GM18511 (cell line): ENCODE data around the gene TMEM60.

ENCODE experiments used
- ATAC-seq: cut with Tn5 transposase; IDR thresholded peaks from one replicate; pipeline ENCODE4 v1.9.1; 2021; ENCODE audit warnings: mild to moderate bottlenecking, moderate library complexity; ENCODE audit not compliant: unreplicated experiment

Gene TMEM60

DNA sequence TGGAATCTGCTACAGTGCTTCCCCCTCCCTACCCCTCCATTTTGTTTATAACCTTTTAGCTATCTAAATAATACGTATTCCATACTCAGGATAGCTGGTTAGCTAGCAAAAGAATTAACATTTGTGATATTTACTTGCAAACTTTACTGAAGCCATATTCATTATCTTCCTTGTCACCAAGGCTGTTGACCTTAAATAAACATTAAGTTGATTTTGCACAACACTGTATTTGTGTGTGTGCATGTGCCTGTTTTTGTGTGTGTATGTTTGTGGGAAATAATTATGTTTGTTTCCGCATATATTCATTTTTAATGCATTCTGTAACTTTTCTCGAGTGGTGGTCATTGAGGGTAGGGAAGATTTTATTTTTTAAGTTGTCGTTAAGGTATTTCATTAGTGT is 15.9 kb downstream of the TMEM60 start:
- no peak for ATAC-seq

DNA sequence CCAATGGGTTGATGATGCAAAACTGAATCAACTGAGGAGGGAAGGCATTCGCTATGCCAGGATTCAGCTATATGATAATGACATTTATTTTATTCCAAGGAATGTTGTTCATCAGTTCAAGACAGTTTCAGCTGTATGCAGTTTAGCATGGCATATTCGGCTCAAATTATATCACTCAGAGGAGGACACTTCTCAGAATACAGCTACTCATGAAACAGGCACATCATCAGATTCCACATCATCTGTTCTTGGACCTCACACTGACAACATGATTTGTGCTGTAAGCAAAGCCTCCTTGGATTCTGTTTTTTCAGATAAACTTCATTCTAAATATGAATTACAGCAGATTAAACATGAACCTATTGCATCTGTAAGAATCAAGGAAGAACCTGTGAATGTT is 19.7 kb downstream of the TMEM60 start:
- ATAC-seq = no peak

DNA sequence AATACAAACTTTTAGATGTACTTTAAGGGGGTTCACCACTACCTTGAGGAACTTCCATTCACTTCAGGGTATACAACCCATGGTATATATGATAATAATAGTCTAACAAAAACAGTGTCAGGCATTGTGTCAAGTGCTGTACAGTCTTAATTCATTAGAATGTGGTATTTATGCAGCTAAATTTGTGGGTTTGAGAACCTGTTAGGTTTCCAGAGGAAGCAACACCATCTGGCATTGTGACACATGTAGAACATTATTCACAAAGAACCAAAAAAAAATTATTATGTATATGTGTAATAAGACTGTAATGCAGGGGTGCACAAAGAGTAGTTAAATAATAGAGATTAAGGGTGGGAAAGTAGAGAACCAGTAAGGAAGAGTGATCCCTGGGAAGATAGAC is 26.3 kb downstream of the TMEM60 start:
- no peak for ATAC-seq

DNA sequence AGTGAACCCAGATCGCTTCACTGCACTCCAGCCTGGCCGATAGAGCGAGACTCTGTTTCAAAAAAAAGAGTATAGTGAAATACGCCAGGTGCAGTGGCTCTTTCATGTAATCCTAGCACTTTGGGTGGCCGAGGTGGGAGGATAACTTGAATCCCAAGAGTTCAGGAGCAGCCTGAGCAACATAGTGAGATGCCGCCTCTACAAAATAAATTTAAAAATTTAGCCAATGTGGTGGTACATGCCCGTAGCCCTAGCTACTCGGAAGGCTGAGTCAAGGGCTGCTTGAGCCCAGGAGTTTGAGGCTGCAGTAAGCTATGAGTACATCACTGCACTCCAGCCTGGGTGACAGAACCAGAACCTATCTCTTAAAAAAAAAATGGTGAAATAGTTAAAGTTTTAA is 27.9 kb downstream of the TMEM60 start:
- no peak for ATAC-seq

DNA sequence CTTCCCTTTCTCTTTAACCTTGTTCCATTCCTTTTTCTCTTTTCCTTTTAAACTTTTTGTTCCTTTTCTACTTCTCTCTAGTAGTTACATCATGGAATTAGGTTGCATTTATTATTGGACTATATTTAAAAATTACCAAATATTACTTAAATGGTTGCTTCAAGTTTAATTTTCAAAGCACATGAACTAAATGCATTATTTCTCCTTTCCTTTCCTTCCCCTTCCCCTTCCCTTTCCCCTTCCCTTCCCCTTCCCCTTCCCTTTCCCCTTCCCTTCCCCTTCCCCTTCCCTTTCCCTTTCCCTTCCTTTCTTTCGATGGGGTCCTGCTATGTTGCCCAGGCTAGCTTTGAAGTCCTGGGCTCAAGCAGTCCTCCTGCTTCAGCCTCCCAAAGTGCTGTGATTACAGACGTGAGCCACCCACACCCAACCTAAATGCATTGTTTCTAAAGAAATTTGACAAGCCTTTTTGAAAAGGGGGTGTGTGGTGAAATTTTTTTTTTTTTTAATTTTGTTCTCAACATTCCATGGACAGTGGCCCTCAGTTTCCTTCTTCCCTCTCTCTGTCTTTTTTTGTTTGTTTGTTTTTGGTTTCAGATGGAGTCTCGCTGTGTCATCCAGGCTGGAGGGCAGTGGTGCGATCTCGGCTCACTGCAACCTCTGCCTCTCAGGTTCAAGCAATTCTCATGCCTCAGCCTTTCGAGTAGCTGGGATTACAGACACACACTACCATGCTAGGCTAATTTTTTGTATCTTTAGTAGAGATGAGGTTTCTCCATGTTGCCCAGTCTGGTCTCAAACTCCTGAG is 31.2 kb downstream of the TMEM60 start:
- ATAC-seq = no peak

DNA sequence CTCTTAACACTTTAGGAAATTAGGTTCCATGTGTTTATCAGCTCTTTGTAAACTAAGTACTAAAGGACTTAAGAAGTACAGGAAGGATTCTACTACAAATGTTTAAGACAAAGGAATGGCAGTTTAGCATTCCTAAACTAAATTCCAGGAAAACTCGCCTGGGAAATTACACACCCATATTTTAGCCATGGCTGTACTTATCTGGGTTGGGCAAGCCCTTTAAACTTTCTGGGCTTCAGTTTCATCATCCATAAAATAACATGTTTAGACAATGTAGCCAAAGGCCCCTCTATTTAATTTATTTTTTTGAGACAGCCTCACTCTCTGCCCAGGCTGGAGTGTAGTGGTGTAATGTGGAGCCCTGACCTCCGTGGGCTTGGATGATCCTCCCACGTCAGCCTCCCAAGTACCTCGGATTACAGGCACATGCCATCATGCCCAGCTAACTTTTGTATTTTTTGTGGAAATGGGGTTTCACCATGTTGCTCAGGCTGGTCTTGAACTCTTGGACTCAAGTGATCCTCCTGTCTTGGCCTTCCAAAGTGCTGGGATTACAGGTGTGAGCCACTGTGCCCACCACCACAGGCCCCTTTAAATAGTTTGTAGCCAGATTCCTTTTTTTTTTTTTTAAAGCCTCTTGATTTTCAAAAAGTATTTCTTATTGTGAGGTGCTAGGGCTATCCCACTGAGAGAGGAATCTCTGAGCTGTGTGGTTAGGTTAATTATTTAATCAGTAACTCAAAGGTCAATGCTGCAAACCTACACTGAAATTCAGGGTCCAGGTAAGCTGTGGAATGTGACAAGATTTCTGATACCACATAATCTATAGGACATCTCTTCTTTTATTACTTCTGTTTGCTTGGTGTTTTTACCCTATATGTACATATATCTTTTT is 32.1 kb downstream of the TMEM60 start:
- peak; percentile 68 for ATAC-seq

DNA sequence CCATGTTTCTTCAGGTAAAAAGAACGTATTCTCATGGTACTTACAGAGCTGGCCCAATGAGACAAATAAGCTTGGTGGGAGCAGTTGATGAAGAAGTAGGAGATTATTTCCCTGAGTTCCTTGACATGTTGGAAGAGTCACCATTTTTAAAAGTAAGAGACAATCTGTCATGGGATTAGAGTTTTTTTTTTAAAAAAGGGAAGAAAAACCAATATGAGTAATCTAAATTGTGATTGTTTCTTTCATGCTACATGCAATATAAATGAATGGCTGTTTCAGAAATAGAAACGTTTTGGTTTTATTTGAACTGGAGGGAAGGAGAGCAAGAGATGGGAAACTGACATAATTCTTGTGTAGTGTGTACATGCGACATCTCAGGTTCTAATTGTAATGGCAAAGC is 32.8 kb downstream of the TMEM60 start:
- ATAC-seq = no peak

DNA sequence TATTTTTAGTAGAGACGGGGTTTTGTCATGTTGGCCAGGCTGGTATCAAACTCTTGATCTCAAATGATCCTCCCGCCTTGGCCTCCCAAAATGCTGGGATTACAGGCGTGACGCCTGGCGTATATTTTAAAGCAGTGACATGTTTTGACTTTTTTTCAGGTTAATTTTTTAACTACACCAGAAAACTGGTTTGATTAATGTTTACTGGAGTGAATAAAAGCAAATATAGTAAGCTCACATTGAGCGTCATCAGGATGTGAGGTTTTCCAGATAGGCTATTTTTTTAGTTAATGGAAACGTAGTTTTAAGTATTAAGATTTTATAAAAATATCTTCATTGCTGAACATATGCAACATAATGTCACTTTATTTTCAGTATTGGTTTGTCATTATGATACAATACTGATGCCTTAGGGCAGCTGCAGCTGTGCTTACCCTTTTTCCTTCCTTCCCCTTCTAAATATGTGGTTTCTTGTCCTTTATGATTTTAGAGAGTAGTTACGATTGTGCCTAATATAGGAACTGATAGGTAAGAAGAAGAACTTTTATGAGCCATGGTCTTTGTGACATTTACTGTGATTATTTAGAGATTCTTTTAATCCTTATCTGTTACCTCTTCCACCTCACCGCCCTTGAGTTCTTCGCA is 37.3 kb downstream of the TMEM60 start:
- no peak for ATAC-seq

DNA sequence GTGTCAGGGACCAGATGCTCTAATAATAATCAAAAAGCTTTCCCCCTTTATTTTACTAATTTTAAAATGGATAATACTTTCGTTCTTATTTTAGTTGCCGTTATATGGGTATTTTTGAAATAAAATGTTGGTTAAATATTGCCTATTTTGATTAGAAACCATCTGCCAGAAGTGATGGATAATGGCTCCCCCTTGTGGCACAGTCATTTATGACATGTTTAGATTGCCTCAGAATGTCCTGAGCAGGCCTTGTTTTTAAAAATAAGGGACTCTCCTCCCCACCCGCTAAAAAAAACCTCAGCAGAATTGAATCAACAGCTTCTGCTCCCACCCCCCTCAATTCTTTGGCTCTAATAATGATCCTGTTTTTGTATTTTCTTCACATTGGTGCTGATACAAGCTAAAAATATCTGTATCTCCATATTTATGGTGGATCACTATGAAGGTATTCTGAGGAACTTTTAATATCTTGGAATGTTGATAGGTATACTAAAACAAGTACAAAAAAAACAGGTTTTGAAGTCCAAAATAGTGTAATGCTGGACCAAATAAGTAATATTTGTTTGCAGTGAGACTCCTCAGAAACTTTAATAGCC is 38.8 kb downstream of the TMEM60 start:
- no peak for ATAC-seq

DNA sequence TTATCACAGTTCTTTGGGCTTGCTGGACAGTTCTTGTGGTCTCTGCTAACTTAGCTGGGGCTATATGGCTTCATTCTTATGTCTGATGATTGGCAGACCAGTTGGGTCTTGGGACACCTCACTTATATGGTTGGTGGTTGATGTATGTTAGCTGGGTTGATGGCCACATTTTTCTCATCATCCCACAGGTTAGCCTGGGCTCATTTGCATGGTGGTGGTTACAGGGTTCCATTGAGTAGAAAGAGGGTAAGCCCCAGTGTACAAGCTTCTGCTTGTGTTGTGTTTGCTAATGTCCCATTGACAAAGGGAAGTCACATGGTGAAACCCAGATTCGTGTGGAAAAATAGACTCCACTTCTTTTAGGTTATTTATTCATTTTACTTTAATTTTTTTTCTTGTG is 40.6 kb downstream of the TMEM60 start:
- peak; percentile 93 for ATAC-seq

DNA sequence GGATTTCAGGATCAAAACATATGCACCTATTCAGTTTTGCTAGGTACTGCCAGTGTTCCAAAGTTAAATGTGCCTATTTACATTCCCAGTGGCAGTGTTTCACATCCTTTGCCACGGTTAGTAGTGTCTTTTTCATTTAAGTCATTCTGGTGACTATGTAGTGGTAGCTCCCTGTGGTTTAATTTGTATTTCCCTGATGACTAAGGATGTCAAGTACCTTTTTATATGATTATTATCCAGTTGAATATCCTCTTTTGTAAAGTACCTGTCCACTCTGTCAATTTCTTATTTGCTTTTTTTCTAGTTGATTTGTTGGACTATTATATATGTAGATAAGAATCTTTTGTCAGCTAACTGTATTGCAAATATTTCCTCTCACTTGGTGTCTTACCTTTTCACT is 45.1 kb downstream of the TMEM60 start:
- no peak for ATAC-seq

DNA sequence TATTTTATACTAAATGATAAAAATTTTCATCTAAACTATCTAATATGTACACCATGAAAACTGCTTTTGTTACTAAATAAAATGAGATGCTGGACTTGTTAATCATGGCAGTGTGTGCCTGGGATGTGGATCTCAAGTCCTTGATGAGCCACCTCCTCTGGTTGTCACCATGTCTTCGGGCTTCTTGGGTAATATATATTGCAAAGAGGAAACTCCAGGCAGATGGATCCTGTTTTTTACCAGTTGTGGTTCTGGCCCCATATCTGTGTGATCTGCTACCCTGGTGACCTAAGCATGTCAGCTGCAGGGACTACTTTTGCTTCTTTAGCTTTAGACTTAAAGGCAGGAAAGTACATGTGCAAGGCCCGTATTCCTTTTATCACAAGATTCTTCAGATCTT is 46.2 kb downstream of the TMEM60 start:
- ATAC-seq = no peak

DNA sequence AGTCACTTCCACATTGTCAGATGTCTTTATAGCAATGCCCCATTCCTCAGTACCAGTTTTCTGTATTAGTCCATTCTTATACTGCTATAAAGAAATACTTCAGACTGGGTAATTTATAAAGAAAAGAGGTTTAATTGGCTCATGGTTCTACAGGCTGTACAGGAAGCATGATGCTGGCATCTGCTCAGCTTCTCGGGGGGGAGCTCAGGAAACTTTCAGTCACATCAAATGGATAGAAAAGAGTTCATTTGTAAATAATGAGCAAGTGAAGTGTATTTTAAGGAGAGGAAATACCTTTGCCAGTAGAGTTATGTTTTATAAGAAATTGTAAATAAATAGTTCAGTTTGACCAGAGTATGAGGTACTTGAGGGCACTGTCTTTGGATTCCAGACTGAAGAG is 50.5 kb downstream of the TMEM60 start:
- no peak for ATAC-seq

DNA sequence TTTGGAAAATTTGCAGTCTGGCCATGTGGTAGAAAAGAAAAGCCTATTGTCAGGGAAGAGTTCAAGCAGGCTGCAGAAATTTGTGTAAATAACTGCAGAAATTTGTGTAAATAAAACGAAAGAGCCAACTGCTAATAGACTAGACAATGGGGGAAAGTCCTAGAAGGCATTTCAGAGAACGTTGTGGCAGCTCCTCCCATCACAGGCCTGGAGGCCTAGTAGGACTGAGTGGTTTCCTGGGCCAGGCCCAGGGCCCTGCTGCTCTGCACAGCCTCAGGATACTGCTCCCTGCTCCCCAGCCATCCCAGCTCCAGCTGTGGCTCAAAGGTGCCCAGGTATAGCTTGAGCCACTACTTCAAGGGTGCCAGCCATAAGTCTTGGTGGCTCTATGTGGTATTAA is 51.1 kb downstream of the TMEM60 start:
- ATAC-seq = no peak

DNA sequence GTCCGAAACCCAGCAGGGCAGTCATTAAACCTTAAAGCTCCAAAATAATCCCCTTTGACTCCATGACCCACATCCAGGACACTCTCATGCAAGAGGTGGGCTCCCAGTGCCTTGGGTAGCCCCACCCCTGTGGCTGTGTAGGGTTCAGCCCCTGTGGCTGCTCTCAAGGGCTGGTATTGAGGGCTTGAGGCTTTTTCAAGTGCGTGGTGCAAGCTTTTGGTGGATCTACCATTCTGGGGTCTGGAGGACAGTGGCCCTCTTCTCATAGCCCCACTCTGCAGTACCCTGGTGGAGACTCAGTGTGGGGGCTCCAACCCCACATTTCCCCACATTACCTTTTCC is 51.4 kb downstream of the TMEM60 start:
- no peak for ATAC-seq

DNA sequence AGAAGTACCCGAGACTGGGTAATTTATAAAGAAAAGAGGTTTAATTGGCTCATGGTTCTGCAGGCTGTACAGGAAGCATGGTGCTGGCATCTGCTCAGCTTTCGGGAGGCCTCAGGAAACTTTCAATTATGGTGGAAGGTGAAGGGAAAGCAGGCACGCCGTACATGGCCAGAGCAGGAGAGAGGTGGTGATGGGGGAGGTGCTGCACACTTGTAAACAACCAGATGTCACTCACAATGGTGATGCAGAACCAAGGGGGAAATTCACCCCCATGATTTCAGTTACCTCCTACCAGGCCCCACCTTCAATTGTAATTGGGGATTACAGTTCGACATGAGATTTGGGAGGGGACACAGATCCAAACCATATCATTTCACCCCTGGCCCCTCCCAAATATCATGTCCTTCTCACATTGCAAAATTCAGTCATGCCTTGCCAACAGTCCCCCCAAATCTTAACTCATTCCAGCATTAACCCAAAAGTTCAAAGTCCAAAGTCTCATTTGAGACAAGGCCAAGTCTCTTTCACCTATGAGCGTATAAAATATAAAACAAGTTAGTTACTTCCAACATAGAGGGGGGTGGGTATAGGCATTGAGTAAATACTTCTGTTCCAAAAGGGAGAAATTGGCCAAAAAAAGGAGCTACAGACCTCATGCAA is 51.9 kb downstream of the TMEM60 start:
- ATAC-seq = no peak

DNA sequence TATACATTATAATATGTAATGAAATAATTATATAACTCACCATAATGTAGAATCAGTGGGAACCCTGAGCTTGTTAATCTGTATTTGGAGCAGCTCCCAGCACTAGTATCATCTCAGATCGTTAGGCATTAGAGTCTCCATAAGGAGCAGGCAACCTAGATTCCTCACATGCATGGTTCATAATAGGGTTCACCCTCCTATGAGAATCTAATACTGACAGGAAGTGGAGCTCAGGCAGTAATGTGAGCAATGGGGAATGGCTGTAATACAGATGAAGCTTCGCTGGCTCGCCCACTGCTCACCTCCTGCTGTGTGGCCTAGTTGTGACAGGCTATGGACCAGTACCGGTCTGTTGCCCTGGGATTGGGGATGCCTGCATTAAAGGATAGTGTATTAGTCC is 52.5 kb downstream of the TMEM60 start:
- no peak for ATAC-seq
